GM12878 (cell line): Measurements from ENCODE around the gene ARHGAP26. TPM values are rescaled to one million over a fixed set of nuclear protein-coding genes. Genes with fewer than 3 reads are reported as not detected.

Experiments used
- ATAC-seq: fragments of 200-7000 bp; cut with Tn5 transposase; 3 replicates; pipeline ENCODE4 v1.9.1; 2020; ENCODE audit warnings: mild to moderate bottlenecking, moderate library complexity
- BruUV-seq: library from RNA; stranded (reverse); fragments of 400-500 nt; replicated peaks from 2 replicates; lab custom pipeline; 2021; lab: Mats Ljungman, UMichigan
- CTCF ChIA-PET: fragments of 300-600 bp; sonication (Branson Sonifier 250); formaldehyde crosslinking; extraction: SDS; loops from one replicate; lab custom pipeline; 2021; ENCODE audit warnings: inconsistent platforms; lab: Yijun Ruan, JAX
- POLR2A ChIA-PET: fragments of 350-600 bp; formaldehyde crosslinking; extraction: SDS; loops from one replicate; lab custom pipeline; 2021; ENCODE audit warnings: inconsistent platforms; lab: Charles Lee
- RAD21 ChIA-PET: fragments of 300-600 bp; sonication (Branson Sonifier 250); formaldehyde crosslinking; loops from one replicate; lab custom pipeline; 2023; ENCODE audit warnings: antibody characterized with exemption; ENCODE audit not compliant: unreplicated experiment; lab: Charles Lee
- SMC1A ChIA-PET: fragments of 300-600 bp; sonication (Branson Sonifier 250); formaldehyde crosslinking; loops from one replicate; lab custom pipeline; 2023; ENCODE audit not compliant: unreplicated experiment, uncharacterized antibody; lab: Charles Lee
- DNase-seq: peaks from one replicate; pipeline ENCODE4 v3.0.0-alpha.2; 2011; ENCODE audit warnings: low read depth, low spot score
- FAIRE-seq: peaks from 3 replicates; lab custom pipeline; 2011; peaks lifted over from hg19 to GRCh38; lab: Jason Lieb, UNC
- H2AFZ ChIP-seq: 2 replicates; pipeline ENCODE4 v1.6.0; 2011; ENCODE audit warnings: low read depth, low read length, control low read depth; ENCODE audit not compliant: control insufficient read depth
- H3K27ac ChIP-seq: 2 replicates; pipeline ENCODE4 v1.5.1; 2011; ENCODE audit warnings: control low read depth; ENCODE audit not compliant: control insufficient read depth, insufficient read depth
- H3K27me3 ChIP-seq, 2 experiments: replicated peaks in 1 of 2; 2 replicates each; pipeline versions ENCODE4 v1.6.0 to v1.6.1; 2011; ENCODE audit warnings: low read length in 1 of 2; ENCODE audit not compliant: control insufficient read depth in 2 of 2, insufficient read depth in 2 of 2
- H3K36me3 ChIP-seq, 2 experiments: 2 replicates each; pipeline ENCODE4 v1.5.1; 2011; ENCODE audit warnings: low read length in 1 of 2; ENCODE audit not compliant: control insufficient read depth in 2 of 2, insufficient read depth in 2 of 2
- H3K4me1 ChIP-seq: 2 replicates; pipeline ENCODE4 v1.6.1; 2011; ENCODE audit warnings: mild to moderate bottlenecking, low read length, moderate library complexity, mixed read lengths; ENCODE audit not compliant: control insufficient read depth, insufficient read depth
- H3K4me2 ChIP-seq: 2 replicates; pipeline ENCODE4 v1.6.0; 2011; ENCODE audit warnings: control low read depth; ENCODE audit not compliant: control insufficient read depth, insufficient read depth
- H3K4me3 ChIP-seq: fragments of 200-600 bp; sonication (generic); 2 replicates; pipeline ENCODE4 v1.5.1; 2016
- H3K79me2 ChIP-seq: 2 replicates; pipeline ENCODE4 v1.6.0; 2011; ENCODE audit warnings: low read length; ENCODE audit not compliant: control insufficient read depth, insufficient read depth
- H3K9ac ChIP-seq: 2 replicates; pipeline ENCODE4 v1.8.0; 2011; ENCODE audit warnings: low read length, control low read depth, mixed read lengths; ENCODE audit not compliant: control insufficient read depth, insufficient read depth
- H3K9me3 ChIP-seq: replicated peaks from 3 replicates; pipeline ENCODE4 v1.5.1; 2011; ENCODE audit warnings: mild to moderate bottlenecking, low read length; ENCODE audit not compliant: control insufficient read depth, insufficient read depth
- H4K20me1 ChIP-seq: 2 replicates; pipeline ENCODE4 v1.6.0; 2011; ENCODE audit not compliant: control insufficient read depth, insufficient read depth
- BMI1 ChIP-seq: fragments of 450-650 bp; IDR thresholded peaks from 2 replicates; pipeline ENCODE4 v1.6.1; 2016; ENCODE audit warnings: mild to moderate bottlenecking, moderate library complexity, borderline replicate concordance
- DPF2 ChIP-seq: fragments of 450-650 bp; IDR thresholded peaks from 2 replicates; pipeline ENCODE4 v1.6.1; 2017; ENCODE audit warnings: mild to moderate bottlenecking
- HCFC1 ChIP-seq: fragments of 150-350 bp; IDR thresholded peaks from 2 replicates; pipeline ENCODE4 v1.6.1; 2014; ENCODE audit warnings: low read length
- IKZF2 ChIP-seq, 2 experiments: fragments of 450-650 bp; IDR thresholded peaks; 2 replicates each; pipeline ENCODE4 v1.6.1; 2017; ENCODE audit warnings: mild to moderate bottlenecking in 2 of 2, moderate library complexity in 2 of 2
- JUNB ChIP-seq: IDR thresholded peaks from 2 replicates; pipeline ENCODE4 v1.6.1; 2016; ENCODE audit warnings: antibody characterized with exemption, mild to moderate bottlenecking
- SP1 ChIP-seq: IDR thresholded peaks from one replicate; pipeline ENCODE4 v1.6.1; 2011; ENCODE audit warnings: low read depth, low read length
- TBL1XR1 ChIP-seq: IDR thresholded peaks from 2 replicates; pipeline ENCODE4 v1.6.1; 2012; ENCODE audit warnings: low read depth, low read length, improper control_type of control experiment
- USF2 ChIP-seq: IDR thresholded peaks from 2 replicates; pipeline ENCODE4 v1.6.1; 2011; ENCODE audit warnings: low read depth, low read length, improper control_type of control experiment, borderline replicate concordance
- WRNIP1 ChIP-seq: IDR thresholded peaks from 2 replicates; pipeline ENCODE4 v1.6.1; 2011; ENCODE audit warnings: low read depth, low read length, improper control_type of control experiment, borderline replicate concordance
- ZBTB11 ChIP-seq: fragments of 450-650 bp; formaldehyde crosslinking; IDR thresholded peaks from 2 replicates; pipeline ENCODE4 v1.5.0; 2022; ENCODE audit warnings: mild to moderate bottlenecking, missing genetic modification characterization
- ZNF687 ChIP-seq: fragments of 450-650 bp; IDR thresholded peaks from 2 replicates; pipeline ENCODE4 v1.6.1; 2017; ENCODE audit warnings: mild to moderate bottlenecking, moderate library complexity
- WGBS: methylation state at CpG from one replicate; pipeline ENCODE4 v1.1.6; 2016; ENCODE audit warnings: low lambda C conversion rate; ENCODE audit not compliant: insufficient replicate concordance, insufficient coverage; ENCODE audit errors: missing lambda C conversion rate; 5-methylcytosine and 5-hydroxymethylcytosine counted together
- in situ Hi-C: fragments of 300-500 bp; cut with MboI; formaldehyde crosslinking; loops from 9 replicates; pipeline ENCODE4 v1.14.3; 2018; ENCODE audit warnings: mixed read lengths
- intact Hi-C: fragments of 100-400 bp; cut with micrococcal nuclease; formaldehyde crosslinking; loops from one replicate; pipeline ENCODE4 v1.14.2; 2022; ENCODE audit not compliant: unreplicated experiment
- polyA plus RNA-seq, 11 experiments: library from polyadenylated mRNA; depleted of rRNA in 4 of 11; unstranded in 6 of 11; stranded (reverse) in 5 of 11; fragments of >200 nt; fragmentation: Nextera tagmentation in 4 of 11; fragmentation: Illumina TruSeq in 1 of 11; extraction: Ambion mirVana in 4 of 11; extraction: Trizol in 1 of 11; gene quantifications; 1 replicate in 1 of 11; 2 replicates in 10 of 11; pipeline versions ENCODE4 v1.2.1 to v1.2.3, GENCODE V29; 2011 to 2016; ENCODE audit warnings: inconsistent platforms in 2 of 11, missing spikeins in 2 of 11, low read depth in 1 of 11
- total RNA-seq, 4 experiments: library from RNA; depleted of rRNA in 3 of 4; stranded (reverse); fragments of >200 nt in 3 of 4; fragmentation: Illumina TruSeq in 1 of 4; extraction: Trizol in 1 of 4; gene quantifications; 2 replicates each; pipeline versions ENCODE4 v1.2.1 to v1.2.3, GENCODE V29; 2013 to 2021

Gene ARHGAP26
- total and polyA plus RNA-seq, 10 of the 15 experiments (the other 5 are each of a cell fraction or from before 2014, with no cell fraction given) = 9.4 to 41.5 (median 19.3) TPM

- TF ChIP-seq ZNF687 = peak; percentile 91
- TF ChIP-seq DPF2 = peak; percentile 18; the same call in 1 of the 2 replicates
- peak; percentile 14; the same call in 1 of the 2 replicates for TF ChIP-seq USF2
- TF ChIP-seq, all 136 proteins: peak for 21
Observed at GRCh38 chr5:143229426-143229895, 459.3 kb downstream of the ARHGAP26 start (continued).

GRCh38 chr5:143229896-143230675, 459.9 kb downstream of the ARHGAP26 start:
- POLR2A ChIA-PET = interaction anchor here (0.6 to 9.0 kb wide), 21 partner anchors 11 to 228 kb away, joined by 3 to 114 read pairs (median 5); no protein-coding TSS in a partner anchor
- CTCF ChIA-PET = interaction anchor here (0.6 to 7.9 kb wide), 17 partner anchors 8 to 596 kb away, joined by 3 to 77 read pairs (median 4); no protein-coding TSS in a partner anchor
- peak overlapping the region; percentile 52 for H2AFZ ChIP-seq
- no peaks in the 10 kb centered on the region for H3K27me3 ChIP-seq
- no peaks in the 10 kb centered on the region for H3K36me3 ChIP-seq
- 9% methylated on average over 10 of the region's 10 CpGs for WGBS
- peak; percentile 88 for FAIRE-seq
- H3K4me3 ChIP-seq = peak overlapping the region; percentile 34; the same call in 1 of the 2 replicates
- RAD21 ChIA-PET = interaction anchor here (0.6 to 18.1 kb wide), 38 partner anchors 11 to 749 kb away, joined by 3 to 482 read pairs (median 6); partner anchors contain the start of gene NR3C1
- peak; percentile 89 for ATAC-seq
- peak; percentile 99 for DNase-seq
- intact Hi-C loops = loop anchor here (1.0 to 10.0 kb wide), 11 partner anchors 9 to 735 kb away; partner anchors contain the start of gene NR3C1
- SMC1A ChIA-PET = interaction anchor here (0.6 to 19.2 kb wide), 40 partner anchors 11 to 738 kb away, joined by 3 to 423 read pairs (median 4); no protein-coding TSS in a partner anchor
- BruUV-seq = TSS peak; percentile 92
- H3K9ac ChIP-seq = peak overlapping the region; percentile 60
- in situ Hi-C loops = no loop called here
- H3K4me2 ChIP-seq = peak overlapping the region; percentile 60
- H3K79me2 ChIP-seq = peaks cover 1% of the 10 kb centered on the region; the same call in 1 of the 2 replicates
- H4K20me1 ChIP-seq = no peaks in the 10 kb centered on the region
- H3K27ac ChIP-seq = peak overlapping the region; percentile 90
- peaks cover 29% of the 10 kb centered on the region for H3K4me1 ChIP-seq
- H3K9me3 ChIP-seq = no peaks in the 10 kb centered on the region; the same call in 2 of the 3 replicates
- TF ChIP-seq WRNIP1 (peak; percentile 93; the same call in 1 of the 2 replicates), SP1 (peak; percentile 20), JUNB (peak; percentile 69), HCFC1 (no peak), ZBTB11 (CRISPR knock-in tag) (no peak), TBL1XR1 (peak; percentile 57), IKZF2 (IDR thresholded peaks at IDR 0.05) (peak; percentile 81 to 85), BMI1 (0 out of 2 replicates have a peak, but pooled peaks have one; percentile 15)
